ENCODE results near the gene SAPCD1. TPM values are rescaled to one million over a fixed set of nuclear protein-coding genes. Genes with fewer than 3 reads are reported as not detected.
A peak's percentile ranks its signal among the peaks of the same experiment; 100 is the strongest.
"Not testable (repeated sequence)": the region's sequence is repeated elsewhere in the genome, so short reads cannot be mapped to it uniquely, and the experiment has no call there.

The SAPCD1 gene
- total RNA-seq, 1 donor from 2014 or later = 18.9 TPM

DNA sequence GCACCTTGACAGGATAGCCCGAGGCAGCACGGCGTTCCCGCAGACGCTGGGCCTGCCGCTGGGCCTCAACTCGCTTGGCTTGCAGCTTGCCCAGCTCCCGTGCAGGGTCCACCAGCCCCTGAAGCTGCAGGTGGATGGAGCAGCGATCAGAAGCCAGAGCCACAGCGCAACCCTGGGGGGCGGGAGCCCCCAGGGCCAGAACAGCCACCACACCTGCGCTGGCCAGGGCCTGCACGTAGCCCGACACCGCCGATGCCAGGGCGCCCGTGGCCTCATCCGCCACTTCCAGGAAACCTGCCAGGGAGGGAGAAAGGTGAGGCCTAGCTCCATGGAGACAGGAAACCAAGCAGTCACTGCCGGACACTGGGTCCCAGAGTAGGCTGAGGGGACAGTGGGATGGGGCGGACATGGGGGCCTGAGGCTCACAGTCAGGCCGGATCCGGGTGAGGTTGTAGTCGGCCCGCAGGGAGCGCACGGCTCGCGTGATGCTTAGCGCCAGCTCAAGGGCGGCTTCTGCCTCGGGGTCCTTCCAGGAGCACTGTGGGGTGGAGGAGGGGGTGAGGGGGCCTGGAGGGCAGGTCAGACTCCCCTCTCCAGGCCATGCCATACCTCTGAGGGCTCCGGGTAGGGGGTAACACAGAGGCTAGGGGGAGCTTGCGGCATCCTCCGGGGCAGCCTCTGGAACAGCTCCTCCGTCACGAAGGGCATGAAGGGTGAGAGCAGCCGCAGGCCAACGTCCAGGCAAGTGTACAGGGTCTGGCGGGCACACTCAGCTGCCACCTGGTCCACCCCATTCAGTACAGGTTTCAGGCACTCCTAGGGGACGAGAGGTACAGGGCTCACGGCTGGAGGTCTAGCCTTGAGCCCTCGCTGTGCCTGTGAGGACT lies 16.8 kb downstream of the SAPCD1 start:
- H3K27me3 Mint-ChIP-seq (ENCODE audit: low read depth) = no peaks in the 10 kb centered on the region
- peaks cover 43% of the 10 kb centered on the region for H3K36me3 Mint-ChIP-seq (ENCODE audit: low read depth)
- intact Hi-C loops (cut with micrococcal nuclease) = no loop called here
- no peak for DNase-seq (ENCODE audit: low spot score)
- no peaks in the 10 kb centered on the region for H3K9me3 Mint-ChIP-seq
- no peak overlapping the region for H3K4me3 Mint-ChIP-seq (ENCODE audit: low read depth)
- no peak overlapping the region for H3K27ac Mint-ChIP-seq
- peaks cover 19% of the 10 kb centered on the region for H3K4me1 Mint-ChIP-seq (ENCODE audit: low read depth)

- Mint-ChIP-seq H3K4me3 (ENCODE audit: low read depth) (no peak overlapping the region), H3K4me1 (ENCODE audit: low read depth) (peaks cover 19% of the 10 kb centered on the region), H3K27ac (no peak overlapping the region), H3K27me3 (ENCODE audit: low read depth) (no peaks in the 10 kb centered on the region), H3K9me3 (no peaks in the 10 kb centered on the region), H3K36me3 (ENCODE audit: low read depth) (peaks cover 49% of the 10 kb centered on the region)
- DNase-seq (ENCODE audit: low spot score) = no peak
- intact Hi-C loops (cut with micrococcal nuclease) = no loop called here
Observed at GRCh38 chr6:31779908-31780307, 17.5 kb downstream of the SAPCD1 start.

- no peak for DNase-seq (ENCODE audit: low spot score)
- Mint-ChIP-seq H3K27me3 (ENCODE audit: low read depth) (no peaks in the 10 kb centered on the region), H3K27ac (no peak overlapping the region), H3K4me3 (ENCODE audit: low read depth) (no peak overlapping the region), H3K36me3 (ENCODE audit: low read depth) (peaks cover 55% of the 10 kb centered on the region), H3K9me3 (no peaks in the 10 kb centered on the region), H3K4me1 (ENCODE audit: low read depth) (peaks cover 13% of the 10 kb centered on the region)
- intact Hi-C loops (cut with micrococcal nuclease) = no loop called here
Observed at GRCh38 chr6:31780507-31781243, 18.2 kb downstream of the SAPCD1 start.

DNA sequence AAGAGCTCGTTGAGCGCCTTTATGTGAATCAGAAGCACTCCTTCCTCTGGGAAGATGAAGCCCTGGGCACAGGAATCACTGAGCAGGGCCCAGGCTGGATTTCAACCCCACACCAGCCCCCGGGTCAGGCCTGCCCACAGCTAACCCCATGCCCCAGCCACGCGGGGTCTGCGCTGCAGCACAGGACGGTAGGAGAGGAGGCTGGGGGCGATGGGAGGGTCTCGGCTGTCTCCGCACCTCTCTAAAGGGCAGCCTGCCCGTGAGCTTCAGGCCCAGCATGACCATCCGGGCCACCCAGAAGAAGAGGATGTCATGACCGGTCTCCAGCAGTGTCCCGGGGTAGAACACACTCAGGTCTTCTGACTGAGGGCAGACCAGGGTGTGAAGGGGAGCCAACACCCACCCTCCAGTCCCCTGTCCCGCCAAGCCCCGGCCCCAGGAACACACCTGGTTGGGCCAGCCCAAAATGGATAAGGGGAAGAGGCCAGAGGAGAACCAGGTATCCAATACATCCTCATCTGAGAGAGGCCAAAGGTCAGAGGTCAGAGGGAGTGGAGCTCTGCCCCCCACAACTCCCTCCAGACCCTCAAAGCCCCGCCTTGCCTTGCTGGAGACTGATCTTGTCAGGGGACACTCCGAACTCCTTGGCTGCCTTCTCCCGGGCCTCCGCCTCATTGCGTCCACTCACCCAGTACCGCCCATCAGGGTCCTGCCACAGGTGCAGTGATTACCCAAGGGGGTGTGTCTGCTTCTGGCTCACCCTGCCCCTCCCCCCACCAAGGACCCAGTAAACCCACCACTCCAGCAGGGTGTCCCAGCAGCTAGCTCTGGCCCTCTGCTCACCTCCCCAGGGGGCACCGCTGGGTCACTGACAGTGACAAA lies 19.0 kb downstream of the SAPCD1 start:
- Mint-ChIP-seq H3K9me3 (no peaks in the 10 kb centered on the region), H3K4me3 (ENCODE audit: low read depth) (no peak overlapping the region), H3K36me3 (ENCODE audit: low read depth) (peaks cover 59% of the 10 kb centered on the region), H3K27me3 (ENCODE audit: low read depth) (no peaks in the 10 kb centered on the region), H3K4me1 (ENCODE audit: low read depth) (peaks cover 8% of the 10 kb centered on the region), H3K27ac (no peak overlapping the region)
- DNase-seq (ENCODE audit: low spot score) = no peak
- intact Hi-C loops (cut with micrococcal nuclease) = no loop called here

DNA sequence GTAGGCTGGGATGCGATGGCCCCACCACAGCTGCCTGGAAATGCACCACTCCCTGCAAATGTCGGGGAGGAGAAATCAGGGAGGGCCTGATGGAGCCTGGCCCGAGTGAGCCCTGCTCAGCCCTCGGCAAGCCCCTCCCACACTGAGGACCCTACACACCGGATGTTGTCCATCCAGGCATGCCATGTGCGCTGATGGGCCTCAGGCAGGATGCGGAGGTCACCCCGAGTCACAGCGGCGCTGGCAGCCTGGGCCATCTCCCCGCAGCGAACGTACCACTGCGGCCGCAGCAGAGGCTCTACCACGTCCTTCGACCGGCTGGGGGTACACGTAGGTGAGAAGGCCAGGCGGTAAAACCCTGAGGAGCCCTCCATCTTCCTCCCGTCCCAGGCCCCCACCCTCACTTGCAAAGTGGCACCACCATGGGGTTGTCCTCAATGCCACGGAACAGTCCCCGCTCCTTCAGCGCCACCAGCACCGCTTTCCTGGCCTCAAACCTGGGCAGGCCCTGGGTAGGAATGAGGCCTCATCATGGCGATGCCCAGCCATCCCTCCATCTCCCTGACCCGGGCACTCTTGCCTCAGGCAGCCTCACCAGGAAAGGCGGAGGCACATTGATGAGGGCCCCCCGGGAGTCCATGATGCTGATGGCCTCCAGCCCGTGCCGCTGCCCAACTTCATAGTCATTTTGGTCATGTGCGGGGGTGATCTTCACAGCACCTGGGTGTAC lies 19.8 kb downstream of the SAPCD1 start:
- Mint-ChIP-seq H3K27ac (no peak overlapping the region), H3K4me1 (ENCODE audit: low read depth) (peaks cover 3% of the 10 kb centered on the region), H3K4me3 (ENCODE audit: low read depth) (no peak overlapping the region), H3K27me3 (ENCODE audit: low read depth) (no peaks in the 10 kb centered on the region), H3K9me3 (no peaks in the 10 kb centered on the region), H3K36me3 (ENCODE audit: low read depth) (peaks cover 60% of the 10 kb centered on the region)
- intact Hi-C loops (cut with micrococcal nuclease) = no loop called here
- DNase-seq (ENCODE audit: low spot score) = no peak

DNA sequence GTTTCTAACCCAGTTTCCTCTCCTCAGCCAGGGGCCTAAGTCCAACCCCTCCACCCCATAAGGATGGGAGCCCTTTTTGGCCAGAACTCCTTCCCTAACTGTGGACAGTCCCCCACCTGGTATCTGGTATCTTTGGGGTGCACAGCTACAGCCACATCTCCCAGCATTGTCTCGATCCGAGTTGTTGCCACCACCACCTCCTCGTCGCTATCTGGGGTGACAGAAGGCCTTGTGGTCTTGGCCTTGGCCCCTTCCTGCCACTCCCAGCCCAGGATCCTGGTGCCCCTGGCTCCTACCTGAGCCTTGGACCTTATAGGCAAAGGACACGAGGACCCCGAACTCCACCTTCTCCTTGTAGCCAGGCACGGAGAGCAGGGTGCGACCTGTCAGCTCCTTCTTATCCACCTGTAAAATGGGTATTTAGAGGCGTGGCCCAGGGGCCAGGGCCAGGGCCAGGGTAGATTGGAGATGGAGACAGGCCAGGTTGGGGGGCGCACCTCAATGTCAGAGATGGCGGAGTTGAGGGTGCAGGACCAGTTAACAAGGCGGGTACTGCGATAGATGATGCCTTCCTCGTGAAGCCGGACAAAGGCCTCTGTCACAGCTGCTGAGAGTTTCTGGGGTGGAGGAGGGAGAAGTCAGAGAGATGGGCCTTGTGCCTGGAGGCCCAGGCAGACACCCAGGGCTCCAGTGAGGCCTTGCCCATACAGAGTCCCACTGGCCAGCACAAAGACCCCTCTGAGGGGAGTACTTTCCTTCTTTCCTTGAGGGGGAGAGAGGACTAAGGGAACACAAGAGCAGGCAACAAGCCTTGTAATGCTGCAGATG lies 21.9 kb downstream of the SAPCD1 start:
- H3K4me1 Mint-ChIP-seq (ENCODE audit: low read depth) = peaks cover 2% of the 10 kb centered on the region
- H3K27me3 Mint-ChIP-seq (ENCODE audit: low read depth) = no peaks in the 10 kb centered on the region
- H3K9me3 Mint-ChIP-seq = no peaks in the 10 kb centered on the region
- no peak overlapping the region for H3K27ac Mint-ChIP-seq
- no peak overlapping the region for H3K4me3 Mint-ChIP-seq (ENCODE audit: low read depth)
- intact Hi-C loops (cut with micrococcal nuclease) = no loop called here
- H3K36me3 Mint-ChIP-seq (ENCODE audit: low read depth) = peaks cover 52% of the 10 kb centered on the region
- DNase-seq (ENCODE audit: low spot score) = no peak

DNA sequence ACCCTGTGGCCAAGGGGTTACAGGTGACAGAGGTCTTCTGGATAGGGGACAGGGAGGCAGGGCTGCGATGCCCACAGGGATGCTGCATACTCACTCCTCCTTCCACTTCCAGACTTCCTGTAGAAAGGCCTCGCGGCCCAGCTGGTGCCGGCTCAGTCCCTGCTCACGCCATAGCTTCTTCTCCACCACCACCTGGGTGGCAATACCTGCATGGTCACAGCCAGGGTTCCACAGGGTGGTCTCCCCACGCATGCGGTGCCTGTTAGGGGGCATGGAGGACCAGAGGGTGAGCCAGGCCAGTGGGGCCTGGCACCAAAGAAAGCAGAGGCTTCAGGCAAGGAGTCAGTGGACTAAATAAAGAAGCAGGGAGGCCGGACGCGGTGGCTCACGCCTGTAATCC lies 23.0 kb downstream of the SAPCD1 start:
- DNase-seq (ENCODE audit: low spot score) = no peak
- peaks cover 51% of the 10 kb centered on the region for H3K36me3 Mint-ChIP-seq (ENCODE audit: low read depth)
- H3K27me3 Mint-ChIP-seq (ENCODE audit: low read depth) = no peaks in the 10 kb centered on the region
- H3K27ac Mint-ChIP-seq = no peak overlapping the region
- no peak overlapping the region for H3K4me3 Mint-ChIP-seq (ENCODE audit: low read depth)
- H3K4me1 Mint-ChIP-seq (ENCODE audit: low read depth) = peaks cover 3% of the 10 kb centered on the region
- H3K9me3 Mint-ChIP-seq = no peaks in the 10 kb centered on the region
- intact Hi-C loops (cut with micrococcal nuclease) = no loop called here

GRCh38 chr6:31791324-31792089 lies 29.1 kb downstream of the SAPCD1 start:
- H3K4me1 Mint-ChIP-seq (ENCODE audit: low read depth) = peaks cover 21% of the 10 kb centered on the region
- peak overlapping the region; percentile 62 for H3K27ac Mint-ChIP-seq
- DNase-seq (ENCODE audit: low spot score) = no peak
- H3K27me3 Mint-ChIP-seq (ENCODE audit: low read depth) = no peaks in the 10 kb centered on the region
- H3K9me3 Mint-ChIP-seq = no peaks in the 10 kb centered on the region
- peaks cover 49% of the 10 kb centered on the region for H3K36me3 Mint-ChIP-seq (ENCODE audit: low read depth)
- intact Hi-C loops (cut with micrococcal nuclease) = no loop called here
- H3K4me3 Mint-ChIP-seq (ENCODE audit: low read depth) = peak overlapping the region; percentile 17

GRCh38 chr6:31792090-31792374 lies 29.6 kb downstream of the SAPCD1 start:
- Mint-ChIP-seq H3K27ac (no peak overlapping the region), H3K4me3 (ENCODE audit: low read depth) (no peak overlapping the region), H3K27me3 (ENCODE audit: low read depth) (no peaks in the 10 kb centered on the region), H3K4me1 (ENCODE audit: low read depth) (peaks cover 25% of the 10 kb centered on the region), H3K9me3 (no peaks in the 10 kb centered on the region), H3K36me3 (ENCODE audit: low read depth) (peaks cover 47% of the 10 kb centered on the region)
- intact Hi-C loops (cut with micrococcal nuclease) = no loop called here
- no peak for DNase-seq (ENCODE audit: low spot score)

DNA sequence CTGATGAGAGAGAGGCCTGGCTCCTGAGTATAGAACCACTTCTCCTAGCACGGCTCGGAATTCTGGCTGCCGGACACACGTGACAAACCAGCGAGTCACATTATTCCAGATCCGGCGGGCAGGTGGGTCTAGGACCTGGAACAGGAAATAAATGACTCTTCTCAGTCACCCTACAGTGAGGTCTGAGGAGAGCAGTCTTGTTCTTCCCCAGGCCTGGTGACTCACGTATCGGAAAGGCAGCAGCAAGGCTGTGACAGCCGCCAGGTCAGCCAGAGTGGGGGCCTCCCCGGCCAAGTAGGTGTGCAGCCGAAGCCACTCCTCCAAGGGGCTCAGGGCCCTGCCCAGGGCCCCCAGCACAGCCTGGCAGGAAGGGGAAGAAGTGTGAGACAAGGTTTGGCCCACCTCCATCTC lies 30.3 kb downstream of the SAPCD1 start:
- H3K4me3 Mint-ChIP-seq (ENCODE audit: low read depth) = peak overlapping the region; percentile 26
- H3K27me3 Mint-ChIP-seq (ENCODE audit: low read depth) = no peaks in the 10 kb centered on the region
- peaks cover 32% of the 10 kb centered on the region for H3K4me1 Mint-ChIP-seq (ENCODE audit: low read depth)
- peaks cover 52% of the 10 kb centered on the region for H3K36me3 Mint-ChIP-seq (ENCODE audit: low read depth)
- H3K9me3 Mint-ChIP-seq = no peaks in the 10 kb centered on the region
- DNase-seq (ENCODE audit: low spot score) = no peak
- intact Hi-C loops (cut with micrococcal nuclease) = no loop called here
- no peak overlapping the region for H3K27ac Mint-ChIP-seq

DNA sequence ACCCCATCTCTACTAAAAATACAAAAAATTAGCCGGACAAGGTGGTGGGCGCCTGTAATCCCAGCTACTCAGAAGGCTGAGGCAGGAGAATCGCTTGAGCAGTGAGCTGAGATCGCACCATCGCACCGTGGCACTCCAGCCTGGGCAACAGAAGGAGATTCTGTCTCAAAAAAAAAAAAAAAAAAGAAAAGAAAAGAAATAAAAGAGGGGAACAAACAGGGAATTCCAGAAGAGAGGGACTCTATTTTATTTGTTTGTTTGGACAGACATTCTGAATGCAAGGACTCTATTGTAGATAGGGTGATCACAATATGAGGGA lies 31.4 kb downstream of the SAPCD1 start:
- not testable (repeated sequence) for H3K27me3 Mint-ChIP-seq (ENCODE audit: low read depth); DNase-seq (ENCODE audit: low spot score); H3K9me3 Mint-ChIP-seq
- H3K27ac Mint-ChIP-seq = peak overlapping the region; percentile 87
- peak overlapping the region; percentile 93 for H3K4me3 Mint-ChIP-seq (ENCODE audit: low read depth)
- H3K36me3 Mint-ChIP-seq (ENCODE audit: low read depth) = peaks cover 55% of the 10 kb centered on the region
- intact Hi-C loops (cut with micrococcal nuclease) = loop anchor here (2.0 kb wide), 2 partner anchors 21 to 55 kb away; partner anchors contain the start of genes HSPA1A and HSPA1L
- peaks cover 36% of the 10 kb centered on the region for H3K4me1 Mint-ChIP-seq (ENCODE audit: low read depth)
